NCI-H345 treated with DMSO at 0.1 percent for 48 hours (cell line): ENCODE data around the gene GSE1.
"Not testable (repeated sequence)": the region's sequence is repeated elsewhere in the genome, so short reads cannot be mapped to it uniquely, and the experiment has no call there.

ENCODE experiments used
- DNase-seq: peaks from one replicate; lab custom pipeline; 2025; ENCODE audit not compliant: unreplicated experiment; lab: John Stamatoyannopoulos, UW

GSE1 gene

DNA sequence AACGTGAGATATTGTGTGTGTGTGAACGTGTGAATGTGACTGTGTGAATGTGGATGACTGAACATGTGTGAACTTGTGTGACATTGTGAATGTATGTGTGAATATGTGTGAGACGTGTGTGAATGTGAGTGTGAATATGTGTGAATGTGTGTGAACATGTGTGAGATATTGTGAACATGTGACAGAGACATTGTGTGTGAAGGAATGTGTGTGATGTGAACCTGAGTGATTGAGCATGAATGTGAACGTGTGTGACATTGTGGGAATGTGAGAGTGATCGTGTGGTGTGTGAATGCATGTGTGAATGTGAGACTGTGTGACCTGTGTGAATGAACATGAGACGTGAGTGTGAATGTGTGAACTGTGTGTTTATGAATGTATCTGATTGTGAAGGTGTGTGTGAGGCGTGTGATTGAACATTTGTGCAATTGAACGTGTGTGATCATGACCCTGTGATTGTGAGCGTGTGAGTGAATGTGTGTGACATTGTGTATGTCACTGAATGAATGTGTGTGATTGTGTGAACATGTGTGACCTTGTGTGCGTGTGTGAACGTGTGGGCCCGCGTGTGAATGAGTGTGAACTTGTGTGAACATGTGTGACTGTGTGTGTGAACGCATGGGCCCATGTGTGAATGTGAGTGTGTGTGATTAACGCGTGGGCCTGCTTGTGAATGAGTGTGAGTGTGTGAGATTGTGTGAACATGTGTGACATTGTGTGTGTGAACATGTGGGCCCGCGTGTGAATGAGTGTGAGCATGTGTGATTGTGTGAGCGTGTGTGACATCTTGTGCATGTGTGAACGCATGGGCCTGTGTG lies 23.2 kb upstream of the GSE1 start:
- DNase-seq = no peak

DNA sequence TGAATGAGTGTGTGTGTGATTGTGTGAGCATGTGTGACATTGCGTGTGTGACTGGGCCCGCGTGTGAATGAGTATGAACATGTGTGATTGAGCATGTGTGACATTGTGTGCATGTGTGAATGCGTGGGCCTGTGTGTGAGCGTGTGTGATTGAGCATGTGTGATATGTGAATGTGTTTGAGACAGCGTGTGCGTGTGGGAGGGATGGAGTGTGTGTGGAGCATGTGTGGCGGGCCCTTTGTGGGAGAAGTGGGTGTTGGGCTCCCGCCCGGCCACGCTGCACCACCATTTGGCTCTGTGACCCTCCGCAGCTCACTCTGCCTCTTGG lies 22.7 kb upstream of the GSE1 start:
- DNase-seq = no peak

GRCh38 chr16:85591381-85591780 lies 21.7 kb upstream of the GSE1 start:
- DNase-seq = no peak

DNA sequence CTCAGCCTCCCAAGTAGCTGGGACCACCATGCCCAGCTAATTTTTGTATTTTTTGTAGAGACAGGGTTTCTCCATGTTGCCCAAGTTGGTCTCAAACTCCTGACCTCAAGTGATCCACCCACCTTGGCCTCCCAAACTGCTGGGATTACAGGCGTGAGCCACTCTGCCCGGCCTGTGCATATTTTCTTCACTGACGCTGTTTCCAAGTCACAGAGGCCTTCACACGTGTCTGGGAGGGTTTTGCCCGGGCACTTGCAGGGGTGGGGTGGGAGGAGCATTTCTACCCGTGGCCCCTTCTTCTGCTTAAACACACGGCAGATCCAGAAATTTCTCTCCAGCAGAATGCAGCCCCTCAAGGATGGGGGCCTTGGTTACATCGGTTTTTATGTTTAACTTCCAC lies 20.8 kb upstream of the GSE1 start:
- not testable (repeated sequence) for DNase-seq

- no peak for DNase-seq
These were observed 20.2 kb upstream of the GSE1 start for GRCh38 chr16:85592700-85593493.

GRCh38 chr16:85593494-85594221 lies 19.5 kb upstream of the GSE1 start:
- DNase-seq = no peak

- no peak for DNase-seq
These were observed 18.7 kb upstream of the GSE1 start for GRCh38 chr16:85594273-85594977.

DNA sequence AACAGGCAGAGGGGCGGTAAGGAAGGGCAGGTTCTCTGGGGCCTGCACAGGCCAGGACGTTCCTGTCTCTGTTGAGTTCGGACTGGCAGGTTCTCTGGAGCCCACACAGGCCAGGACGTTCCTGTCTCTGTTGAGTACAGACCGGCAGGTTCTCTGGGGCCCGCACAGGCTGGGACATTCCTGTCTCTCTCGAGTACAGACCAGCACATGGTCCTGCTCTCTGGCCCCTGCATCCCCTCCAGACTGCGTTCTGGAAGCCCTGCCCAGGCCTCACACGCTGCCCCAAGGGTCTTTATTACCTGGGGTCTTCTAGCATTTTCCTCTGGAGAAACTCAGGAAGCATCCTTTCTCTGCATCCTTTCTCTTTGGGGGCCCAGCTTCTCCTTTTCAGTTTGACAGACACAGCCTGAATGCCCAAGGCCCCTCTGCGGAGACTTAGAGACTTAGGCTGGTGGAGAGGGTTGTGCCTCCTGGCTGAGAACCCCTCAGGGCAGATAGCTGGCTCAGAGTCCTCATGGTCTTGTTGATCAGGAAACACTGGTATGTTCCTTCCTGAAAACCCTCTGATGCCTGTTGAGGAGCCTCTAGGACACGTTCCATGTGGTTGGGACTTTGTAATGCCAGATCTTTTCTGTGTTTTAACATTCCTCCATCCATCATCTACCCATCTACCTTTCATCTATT lies 18.0 kb upstream of the GSE1 start:
- no peak for DNase-seq

DNA sequence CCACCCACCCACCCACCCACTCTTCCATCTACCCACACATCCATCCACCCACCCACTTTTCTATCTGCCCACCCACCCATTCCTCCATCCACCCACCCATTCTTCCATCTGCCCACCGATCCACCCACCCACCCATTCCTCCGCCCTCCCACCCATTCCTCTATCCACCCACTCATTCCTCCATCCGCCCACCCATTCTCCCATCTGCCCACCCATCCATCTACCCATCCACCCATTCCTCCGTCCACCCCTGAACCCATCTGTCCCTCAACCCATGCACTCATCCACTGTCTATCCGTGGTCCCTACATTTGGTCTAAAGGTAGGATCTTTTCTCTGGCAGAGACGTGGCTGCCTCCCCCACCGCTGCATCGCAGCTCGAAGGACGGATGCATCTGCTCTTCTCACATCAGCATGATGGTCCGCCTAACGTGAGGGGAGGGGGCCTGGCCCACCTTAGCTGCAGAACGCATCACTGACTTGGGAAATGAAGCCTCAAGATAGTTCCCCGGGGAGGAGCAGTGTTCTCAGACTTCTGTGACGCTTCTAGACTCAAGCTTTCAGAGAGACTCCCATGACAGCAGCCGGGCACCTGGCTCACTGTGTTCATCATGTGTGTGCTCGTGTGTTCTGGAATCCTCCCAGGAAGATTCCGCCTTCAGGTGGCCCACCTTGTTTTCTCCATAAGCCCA lies 17.2 kb upstream of the GSE1 start:
- DNase-seq = no peak

- no peak for DNase-seq
These were observed 15.0 kb upstream of the GSE1 start for GRCh38 chr16:85598141-85598540.

DNA sequence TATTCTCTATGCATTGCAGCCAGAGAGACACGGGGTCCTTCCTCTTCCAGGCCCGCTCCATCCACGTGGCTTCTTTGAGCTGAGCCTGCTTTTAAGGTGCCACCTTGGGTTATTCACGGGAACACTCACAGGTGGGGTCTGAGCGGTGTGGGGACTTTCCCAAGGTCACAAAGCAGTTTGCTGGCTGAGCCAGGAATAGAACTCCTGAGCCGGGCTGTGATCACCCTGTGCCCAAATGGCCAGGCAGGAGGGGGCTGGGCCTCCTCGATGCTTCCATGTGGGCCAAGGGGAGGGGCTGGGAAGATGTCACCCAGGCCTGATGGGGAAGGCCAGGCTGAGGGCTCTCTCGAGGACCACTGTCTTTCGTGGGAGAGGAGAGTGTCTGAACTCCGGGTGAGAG lies 13.0 kb upstream of the GSE1 start:
- no peak for DNase-seq

- no peak for DNase-seq
These were observed 12.4 kb upstream of the GSE1 start for GRCh38 chr16:85600530-85601271.

DNA sequence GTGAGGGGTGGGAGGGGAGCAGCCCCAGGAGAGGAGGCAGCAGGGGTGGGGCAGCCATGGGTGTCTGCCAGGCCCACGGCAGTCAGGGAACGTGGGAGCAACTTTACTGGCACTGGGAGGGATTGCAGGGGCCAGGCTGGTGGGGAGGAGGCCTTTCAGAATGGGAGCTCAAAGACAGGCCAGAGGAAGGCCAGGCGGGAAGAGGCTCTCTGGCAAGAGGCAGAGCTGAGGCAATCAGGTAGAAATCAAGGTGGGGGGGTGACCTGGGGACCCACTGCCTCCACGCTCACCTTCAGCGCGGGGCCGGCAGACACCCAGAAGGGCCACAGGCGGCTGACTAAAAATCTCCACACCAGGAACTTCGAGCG lies 11.9 kb upstream of the GSE1 start:
- DNase-seq = no peak

DNA sequence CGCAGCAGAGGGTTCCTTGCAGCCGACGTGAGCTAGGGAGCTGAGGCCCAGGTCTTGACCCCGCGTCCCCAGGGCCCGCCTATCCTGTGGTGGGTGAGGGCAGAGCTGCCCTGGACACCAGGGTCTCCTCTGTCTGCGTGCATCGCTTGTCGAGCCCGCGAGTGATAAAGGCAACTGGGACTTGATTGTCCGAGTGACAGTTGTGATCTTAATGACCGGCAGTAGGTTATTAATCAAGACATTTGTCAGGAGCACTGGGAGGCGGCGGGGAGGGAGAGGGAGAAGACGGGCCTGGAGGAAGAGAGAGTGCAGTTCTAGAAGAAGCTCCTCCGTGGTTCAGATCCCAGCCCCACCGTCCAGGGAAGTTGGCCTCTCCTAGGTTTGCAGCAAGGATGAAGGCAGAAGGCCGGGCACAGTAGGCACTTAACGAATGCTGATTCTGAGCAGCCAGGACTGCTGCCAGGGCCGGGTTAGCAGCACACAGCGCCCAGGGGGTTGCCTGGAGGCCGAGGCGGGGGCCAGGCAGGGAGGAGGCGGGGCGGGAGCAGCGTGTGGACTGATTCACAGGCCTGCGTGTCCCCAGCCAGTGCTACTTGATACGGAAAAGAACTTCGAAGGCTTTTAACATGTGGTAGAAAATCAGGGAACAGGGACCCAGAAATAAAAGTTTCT lies 11.3 kb upstream of the GSE1 start:
- no peak for DNase-seq

DNA sequence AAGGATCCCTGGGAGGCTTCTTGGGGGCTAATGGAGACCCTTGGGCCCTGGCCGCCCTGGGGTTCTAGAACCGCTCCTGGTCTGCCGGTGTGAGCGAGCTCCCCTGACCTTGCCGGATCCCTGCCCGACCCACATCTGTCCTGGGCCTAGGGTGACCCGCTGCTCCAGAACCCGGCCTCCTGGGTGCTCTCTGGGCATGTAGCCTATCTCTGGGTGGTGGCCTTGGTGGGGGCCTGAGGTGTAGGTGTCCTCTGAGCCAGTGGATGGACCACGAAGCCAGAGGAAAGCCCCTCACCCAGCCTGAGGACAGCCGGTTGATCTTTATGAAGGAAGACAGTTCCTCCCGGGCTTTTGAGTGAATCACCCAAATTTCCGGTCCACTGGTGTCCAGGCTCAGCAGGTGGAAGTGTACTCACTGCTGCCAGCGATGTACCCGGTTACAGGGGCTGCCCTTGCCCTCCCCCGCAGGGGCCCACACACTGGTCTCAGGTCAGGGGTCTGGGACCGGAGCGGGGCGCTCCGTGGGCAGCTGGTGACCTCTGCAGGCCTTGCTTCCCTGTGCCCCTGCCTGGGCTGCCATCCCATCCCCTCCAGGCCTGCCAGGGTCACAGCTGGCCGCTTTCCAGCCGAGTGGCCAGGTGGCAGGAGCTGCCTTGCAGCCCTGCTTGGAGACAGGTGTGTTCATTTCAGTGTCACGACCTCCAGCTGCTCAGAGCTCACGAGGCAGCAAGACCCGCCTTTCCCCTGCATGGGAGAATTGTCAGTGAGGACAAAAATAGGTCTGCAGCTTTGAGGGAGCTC lies 10.5 kb upstream of the GSE1 start:
- no peak for DNase-seq

- no peak for DNase-seq
These were observed 9.8 kb upstream of the GSE1 start for GRCh38 chr16:85603203-85603755.

DNA sequence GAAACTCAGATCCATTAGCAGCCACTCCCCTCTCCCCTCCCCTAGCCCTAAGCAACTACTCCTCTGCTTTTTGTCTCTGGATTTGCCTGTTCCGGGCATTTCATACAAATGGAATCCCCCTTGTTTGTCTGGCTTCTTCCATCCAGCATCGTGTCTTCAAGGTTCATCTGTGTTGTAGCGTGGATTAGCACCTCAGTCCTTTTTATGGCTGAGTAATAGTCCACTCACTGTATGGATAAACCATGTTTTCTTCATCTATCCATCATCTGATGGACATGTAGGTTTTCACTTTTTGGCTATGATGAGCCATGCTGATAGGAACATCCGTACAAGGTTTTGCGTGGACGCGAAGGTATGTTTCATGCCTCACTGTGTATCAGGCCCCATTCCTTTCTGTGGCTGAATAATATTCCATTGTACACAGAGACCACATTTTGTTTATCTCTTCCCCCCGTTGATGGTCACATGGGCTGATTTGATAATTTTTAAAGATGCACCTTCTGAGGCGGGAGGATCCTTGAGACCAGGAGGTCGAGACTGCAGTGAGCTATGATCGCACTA lies 8.9 kb upstream of the GSE1 start:
- DNase-seq = no peak
